ENCODE results near the gene PHF21A.
"Not testable (repeated sequence)": the region's sequence is repeated elsewhere in the genome, so short reads cannot be mapped to it uniquely, and the experiment has no call there.

The PHF21A gene

DNA sequence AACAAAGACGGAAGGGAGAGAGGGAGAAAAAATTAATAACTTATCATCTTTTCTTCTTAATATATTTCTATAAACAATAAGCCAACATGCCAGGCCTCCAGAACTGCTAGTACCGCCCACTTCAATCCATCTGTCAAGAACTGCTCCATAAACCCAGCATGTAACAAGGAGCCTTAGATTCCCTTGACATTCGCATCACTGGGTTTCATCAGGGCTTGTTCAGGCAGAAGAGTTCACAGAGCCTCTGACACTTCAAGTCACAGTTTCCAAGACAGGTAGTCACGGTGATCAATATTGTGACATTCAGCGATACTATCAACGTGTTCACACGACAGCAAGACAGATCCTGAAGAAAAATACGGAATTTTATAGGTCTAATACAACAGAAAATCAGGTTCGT is 137.1 kb downstream of the PHF21A start:
- H3K27ac Mint-ChIP-seq, result peak overlapping the region; percentile 15
- peaks cover 8% of the 10 kb centered on the region for H3K36me3 Mint-ChIP-seq (ENCODE audit: low read depth)
- DNase-seq, result no peak
- H3K9me3 Mint-ChIP-seq, result no peaks in the 10 kb centered on the region
- no peak for TF ChIP-seq CTCF (IDR thresholded peaks at IDR 0.05)
- H3K4me1 Mint-ChIP-seq, result peaks cover 34% of the 10 kb centered on the region
- no peaks in the 10 kb centered on the region for H3K27me3 Mint-ChIP-seq (ENCODE audit: low read depth, poor library complexity)
- no peak overlapping the region for H3K4me3 Mint-ChIP-seq

GRCh38 chr11:45983471-45983845 is 137.8 kb downstream of the PHF21A start:
- Mint-ChIP-seq H3K27me3 (ENCODE audit: low read depth, poor library complexity) (no peaks in the 10 kb centered on the region), H3K27ac (no peak overlapping the region), H3K9me3 (no peaks in the 10 kb centered on the region)

GRCh38 chr11:45982656-45983470 is 138.4 kb downstream of the PHF21A start:
- H3K27me3 Mint-ChIP-seq (ENCODE audit: low read depth, poor library complexity), result no peaks in the 10 kb centered on the region
- peak; percentile 42 for DNase-seq
- no peak for TF ChIP-seq CTCF (IDR thresholded peaks at IDR 0.05)
- no peaks in the 10 kb centered on the region for H3K9me3 Mint-ChIP-seq
- peak overlapping the region; percentile 45 for H3K4me3 Mint-ChIP-seq
- peaks cover 17% of the 10 kb centered on the region for H3K36me3 Mint-ChIP-seq (ENCODE audit: low read depth)
- H3K27ac Mint-ChIP-seq, result peak overlapping the region; percentile 1
- peaks cover 34% of the 10 kb centered on the region for H3K4me1 Mint-ChIP-seq

More at GRCh38 chr11:45983471-45983845, 137.8 kb downstream of the PHF21A start:
- no peak for TF ChIP-seq CTCF (IDR thresholded peaks at IDR 0.05)
- DNase-seq, result no peak
- no peak overlapping the region for H3K4me3 Mint-ChIP-seq
- peaks cover 34% of the 10 kb centered on the region for H3K4me1 Mint-ChIP-seq
- peaks cover 12% of the 10 kb centered on the region for H3K36me3 Mint-ChIP-seq (ENCODE audit: low read depth)

DNA sequence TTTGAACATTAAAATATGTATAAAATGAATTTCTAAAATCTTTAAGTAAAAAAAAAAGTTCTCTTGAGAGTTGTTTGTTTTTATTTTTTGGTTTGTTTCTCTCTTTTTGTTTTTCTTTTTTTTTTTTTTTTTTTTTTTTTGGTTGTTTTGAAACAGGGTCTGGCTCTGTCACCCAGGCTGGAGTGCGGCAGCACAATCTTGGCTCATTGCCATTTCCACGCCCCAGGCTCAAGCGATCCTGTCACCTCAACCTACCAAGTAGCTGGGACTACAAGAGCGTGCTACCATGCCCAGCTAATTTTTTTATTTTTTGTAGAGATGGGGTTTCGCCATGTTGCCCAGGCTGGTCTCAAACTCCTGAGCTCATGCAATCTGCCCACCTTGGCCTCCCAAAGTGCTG is 139.4 kb downstream of the PHF21A start:
- not testable (repeated sequence) for H3K4me3 Mint-ChIP-seq; DNase-seq; H3K27ac Mint-ChIP-seq; H3K27me3 Mint-ChIP-seq (ENCODE audit: low read depth, poor library complexity); H3K9me3 Mint-ChIP-seq
- H3K4me1 Mint-ChIP-seq, result peaks cover 34% of the 10 kb centered on the region
- H3K36me3 Mint-ChIP-seq (ENCODE audit: low read depth), result peaks cover 22% of the 10 kb centered on the region

- H3K27ac Mint-ChIP-seq, result no peak overlapping the region
- no peak for TF ChIP-seq CTCF (IDR thresholded peaks at IDR 0.05)
- H3K36me3 Mint-ChIP-seq (ENCODE audit: low read depth), result peaks cover 23% of the 10 kb centered on the region
- H3K27me3 Mint-ChIP-seq (ENCODE audit: low read depth, poor library complexity), result no peaks in the 10 kb centered on the region
- H3K9me3 Mint-ChIP-seq, result no peaks in the 10 kb centered on the region
- H3K4me3 Mint-ChIP-seq, result no peak overlapping the region
- DNase-seq, result no peak
- peaks cover 24% of the 10 kb centered on the region for H3K4me1 Mint-ChIP-seq
Observed at GRCh38 chr11:45974806-45975205, 146.4 kb downstream of the PHF21A start.

DNA sequence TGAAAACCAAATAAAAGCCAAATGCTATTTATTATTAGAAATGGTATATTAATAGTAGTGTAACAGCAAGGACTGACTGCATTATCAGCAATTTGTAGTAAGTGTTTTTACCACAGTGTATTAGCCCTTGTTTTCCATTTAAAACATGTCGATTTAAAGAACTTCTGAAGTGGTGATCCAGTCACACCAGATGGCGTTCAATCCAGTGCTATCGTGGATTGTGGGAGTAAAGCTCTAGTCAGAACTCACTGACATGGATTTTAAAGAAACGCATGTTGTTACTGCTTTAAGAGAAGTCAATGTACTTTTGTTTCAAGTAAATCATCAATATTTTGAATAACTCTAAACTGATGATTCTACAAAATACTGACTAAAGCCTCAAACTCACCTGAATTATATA is 147.7 kb downstream of the PHF21A start:
- Mint-ChIP-seq H3K4me3 (no peak overlapping the region), H3K36me3 (ENCODE audit: low read depth) (peaks cover 25% of the 10 kb centered on the region), H3K27ac (no peak overlapping the region), H3K9me3 (no peaks in the 10 kb centered on the region), H3K27me3 (ENCODE audit: low read depth, poor library complexity) (no peaks in the 10 kb centered on the region), H3K4me1 (peaks cover 28% of the 10 kb centered on the region)
- no peak for TF ChIP-seq CTCF (IDR thresholded peaks at IDR 0.05)
- no peak for DNase-seq

All from nephron progenitor cell (in vitro differentiated cells).